ENCODE data around the gene TMUB1.
"Not testable (repeated sequence)": the region's sequence is repeated elsewhere in the genome, so short reads cannot be mapped to it uniquely, and the experiment has no call there.

The TMUB1 gene

GRCh38 chr7:151053096-151053495 lies 30.2 kb downstream of the TMUB1 start:
- no peak for DNase-seq (ENCODE audit: low read depth)

- DNase-seq (ENCODE audit: low read depth): peak; percentile 49
These were observed 32.2 kb downstream of the TMUB1 start for GRCh38 chr7:151051108-151051507.

- DNase-seq (ENCODE audit: low read depth): no peak
These were observed 34.3 kb downstream of the TMUB1 start for GRCh38 chr7:151048911-151049463.

DNA sequence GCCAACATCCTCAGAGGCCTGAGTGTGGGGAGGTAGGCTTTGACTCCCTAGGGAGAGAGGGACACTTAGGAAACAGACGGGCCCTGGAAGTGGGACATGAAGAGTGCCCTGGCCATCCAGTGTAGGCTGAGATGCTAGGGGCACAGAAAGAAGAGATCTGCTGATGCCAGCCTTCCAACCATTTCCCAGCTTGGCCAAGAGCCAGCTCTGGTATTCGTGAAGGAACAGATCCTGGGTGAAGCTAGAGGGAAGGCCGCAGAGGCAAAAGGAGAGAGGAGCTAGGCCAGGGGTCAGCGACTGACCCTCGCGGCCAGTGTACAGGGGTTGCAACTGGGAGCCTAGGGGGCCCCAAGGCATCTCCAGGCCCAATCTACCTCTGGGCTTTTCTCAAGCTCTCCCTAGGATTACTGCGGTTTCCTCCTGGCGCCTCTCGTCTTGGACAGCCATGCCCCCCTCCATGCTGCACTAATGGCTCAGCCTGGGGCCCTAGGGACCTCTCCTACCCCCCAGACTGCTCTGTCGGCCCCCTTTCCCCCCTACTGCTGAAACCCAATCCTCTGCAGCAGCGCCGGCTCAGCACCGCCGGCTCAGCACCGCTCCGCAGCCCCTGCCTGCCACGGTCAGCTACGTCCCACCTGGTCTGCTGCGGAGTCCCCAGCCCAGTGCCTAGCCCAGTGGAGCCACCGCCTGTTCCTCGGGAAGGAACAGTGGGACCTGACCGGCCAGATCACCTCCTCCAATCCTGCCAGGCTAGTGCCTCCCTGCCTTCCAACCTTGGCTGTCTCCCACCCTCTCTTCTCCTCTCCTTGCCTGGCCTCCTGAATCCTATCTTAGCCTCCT lies 35.1 kb downstream of the TMUB1 start, which contains the start of gene ASIC3:
Gene ASIC3, plus strand, starts transcription at position 556 of the 840 bp plus-strand sequence. CDS start 355 bp downstream, outside the sequence.
- no peak for DNase-seq (ENCODE audit: low read depth)

GRCh38 chr7:151046603-151047573 lies 36.4 kb downstream of the TMUB1 start:
- DNase-seq (ENCODE audit: low read depth): no peak

DNA sequence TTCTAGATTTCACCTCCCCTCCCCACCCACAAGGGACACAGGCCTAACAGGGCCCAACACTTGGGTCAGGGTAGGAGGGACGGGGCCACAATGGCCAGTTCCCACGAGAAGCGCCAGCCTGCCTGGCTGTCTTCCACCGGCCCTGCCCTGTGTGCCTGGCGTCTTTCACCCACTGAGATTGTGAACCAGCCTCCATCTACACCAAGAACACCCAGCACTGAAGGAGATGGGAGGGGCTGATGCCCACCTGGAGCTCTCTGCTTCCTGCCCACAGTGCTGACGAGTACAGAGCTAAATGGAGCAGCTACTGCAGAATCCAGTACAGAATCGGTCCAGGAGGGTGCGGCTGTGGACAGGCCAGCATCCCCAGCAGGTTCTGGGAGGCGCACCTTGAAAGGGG lies 37.3 kb downstream of the TMUB1 start:
- DNase-seq (ENCODE audit: low read depth): no peak

DNA sequence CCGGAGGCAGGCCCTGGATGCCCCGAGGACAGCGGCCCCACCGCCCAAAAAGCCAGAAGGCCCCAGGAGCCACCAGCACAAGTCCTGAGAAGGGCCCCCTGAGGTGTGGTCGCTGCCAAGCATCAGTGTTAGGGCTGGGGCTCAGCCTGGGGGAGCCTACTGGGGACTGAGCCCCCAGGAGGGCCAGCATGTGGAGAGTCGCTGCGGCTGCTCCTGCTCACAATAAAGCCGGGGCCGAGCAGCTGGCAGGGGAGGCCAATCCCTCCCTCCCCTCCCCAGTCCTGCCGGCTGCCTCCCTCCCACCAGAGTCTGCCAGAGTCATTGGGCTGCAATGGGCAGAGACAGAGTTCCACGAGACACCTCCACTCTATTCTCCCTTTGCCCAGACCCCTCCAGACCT lies 38.0 kb downstream of the TMUB1 start:
- no peak for DNase-seq (ENCODE audit: low read depth)

DNA sequence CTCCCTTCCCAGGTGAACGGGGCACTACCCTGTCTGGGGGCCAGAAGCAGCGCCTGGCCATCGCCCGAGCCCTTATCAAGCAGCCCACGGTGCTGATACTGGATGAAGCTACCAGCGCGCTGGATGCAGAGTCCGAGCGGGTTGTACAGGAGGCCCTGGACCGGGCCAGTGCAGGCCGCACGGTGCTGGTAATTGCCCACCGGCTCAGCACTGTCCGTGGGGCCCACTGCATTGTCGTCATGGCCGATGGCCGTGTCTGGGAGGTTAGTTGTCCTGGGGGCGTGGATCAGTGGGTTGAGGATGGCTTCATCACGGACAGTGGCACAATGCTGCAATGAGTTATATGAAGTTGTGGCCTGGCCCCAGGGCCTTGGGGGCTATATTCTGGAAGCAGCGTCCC lies 39.3 kb downstream of the TMUB1 start:
- no peak for DNase-seq (ENCODE audit: low read depth)

- not testable (repeated sequence) for DNase-seq (ENCODE audit: low read depth)
These were observed 39.8 kb downstream of the TMUB1 start for GRCh38 chr7:151043449-151043848.

DNA sequence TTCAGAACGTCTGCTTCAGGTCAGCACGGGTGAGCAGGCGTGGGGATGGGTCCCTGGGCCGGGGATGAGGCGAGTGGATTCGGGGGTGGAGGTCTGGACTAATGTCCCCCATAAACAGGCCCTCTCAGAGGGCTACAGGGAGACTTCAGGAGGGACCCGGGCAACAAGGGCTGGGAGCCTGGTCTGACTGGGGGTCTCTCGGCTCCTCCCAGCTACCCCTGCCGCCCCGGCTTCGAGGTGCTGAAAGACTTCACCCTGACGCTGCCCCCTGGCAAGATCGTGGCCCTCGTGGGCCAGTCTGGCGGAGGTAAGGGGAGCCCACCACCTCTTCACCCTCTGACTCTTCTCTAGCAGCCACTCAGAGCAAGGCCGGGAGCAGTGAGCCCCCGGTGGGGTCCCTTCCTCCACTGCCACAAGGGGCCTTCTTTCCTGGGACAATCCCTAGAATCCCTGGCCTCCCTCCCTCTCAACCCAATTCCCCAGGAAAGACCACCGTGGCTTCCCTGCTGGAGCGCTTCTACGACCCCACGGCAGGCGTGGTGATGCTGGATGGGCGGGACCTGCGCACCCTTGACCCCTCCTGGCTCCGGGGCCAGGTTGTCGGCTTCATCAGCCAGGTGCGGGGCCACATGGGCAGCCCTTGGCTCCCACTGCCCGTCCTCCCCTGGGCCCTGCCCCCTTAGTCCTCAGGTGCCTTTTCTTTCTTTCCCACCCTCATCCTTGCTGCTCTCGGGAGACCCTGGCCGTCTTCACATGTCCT lies 42.5 kb downstream of the TMUB1 start:
- no peak for DNase-seq (ENCODE audit: low read depth)

GRCh38 chr7:151039850-151040548 lies 43.3 kb downstream of the TMUB1 start:
- DNase-seq (ENCODE audit: low read depth): no peak

DNA sequence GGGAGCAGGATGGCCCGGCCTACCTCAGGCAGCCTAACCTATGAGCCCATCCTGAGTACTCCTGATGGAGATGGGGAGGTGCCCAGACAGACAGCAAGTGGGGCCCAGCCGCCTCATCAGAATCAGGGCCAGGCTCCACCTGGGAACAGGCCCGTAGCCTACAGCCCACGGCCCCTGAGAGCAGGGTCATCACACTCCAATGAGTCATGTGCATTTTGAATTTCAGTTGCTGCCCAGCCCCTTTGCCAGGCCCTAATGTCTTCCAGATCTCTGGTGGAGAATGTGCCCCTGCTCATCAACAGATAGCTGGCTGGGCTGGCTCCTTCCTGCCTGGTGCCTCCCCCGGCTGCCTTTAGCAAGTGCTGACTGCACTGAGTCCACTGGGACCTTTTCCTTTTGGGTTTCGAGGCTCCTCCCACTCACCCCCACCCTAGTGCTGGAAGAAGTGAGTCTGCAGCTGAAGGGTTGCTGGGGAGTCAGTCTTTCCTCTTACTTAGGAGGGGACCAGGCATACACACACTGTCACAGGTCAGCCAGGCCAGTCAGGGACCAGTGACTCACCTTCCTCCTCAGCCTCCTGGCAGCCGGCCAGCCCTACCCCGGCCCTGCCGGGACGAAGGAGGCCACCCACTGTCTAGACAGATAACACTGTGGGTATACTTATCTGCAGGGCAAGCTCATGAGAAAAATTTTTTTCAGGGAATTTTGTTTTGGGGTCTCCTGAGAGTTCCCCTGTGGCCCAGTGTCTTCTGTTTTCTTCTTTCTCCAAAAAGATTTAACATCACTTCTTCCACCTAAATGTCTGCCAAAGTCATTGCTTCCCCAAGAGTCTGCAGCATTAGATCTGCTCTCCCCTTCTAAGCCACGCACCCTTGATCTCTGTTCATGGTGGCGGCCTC lies 44.1 kb downstream of the TMUB1 start:
- no peak for DNase-seq (ENCODE audit: low read depth)

DNA sequence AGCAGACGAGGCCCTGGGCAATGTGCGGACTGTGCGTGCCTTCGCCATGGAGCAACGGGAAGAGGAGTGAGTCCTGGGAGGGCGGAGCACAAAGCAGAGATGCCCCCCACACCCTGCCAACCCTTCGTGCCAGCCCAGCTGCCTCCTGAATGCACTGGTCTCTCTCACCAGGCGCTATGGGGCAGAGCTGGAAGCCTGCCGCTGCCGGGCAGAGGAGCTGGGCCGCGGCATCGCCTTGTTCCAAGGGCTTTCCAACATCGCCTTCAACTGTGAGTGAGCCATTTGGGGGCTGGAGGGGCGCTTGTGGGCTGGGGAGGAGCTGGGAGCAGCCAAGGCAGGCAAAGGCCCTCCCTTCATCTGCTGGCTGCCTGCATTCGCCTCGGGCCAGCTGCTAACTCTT lies 47.4 kb downstream of the TMUB1 start:
- DNase-seq (ENCODE audit: low read depth): no peak

- DNase-seq (ENCODE audit: low read depth): no peak
These were observed 48.1 kb downstream of the TMUB1 start for GRCh38 chr7:151035026-151035717.

GRCh38 chr7:151034312-151035025 lies 48.8 kb downstream of the TMUB1 start:
- DNase-seq (ENCODE audit: low read depth): no peak

DNA sequence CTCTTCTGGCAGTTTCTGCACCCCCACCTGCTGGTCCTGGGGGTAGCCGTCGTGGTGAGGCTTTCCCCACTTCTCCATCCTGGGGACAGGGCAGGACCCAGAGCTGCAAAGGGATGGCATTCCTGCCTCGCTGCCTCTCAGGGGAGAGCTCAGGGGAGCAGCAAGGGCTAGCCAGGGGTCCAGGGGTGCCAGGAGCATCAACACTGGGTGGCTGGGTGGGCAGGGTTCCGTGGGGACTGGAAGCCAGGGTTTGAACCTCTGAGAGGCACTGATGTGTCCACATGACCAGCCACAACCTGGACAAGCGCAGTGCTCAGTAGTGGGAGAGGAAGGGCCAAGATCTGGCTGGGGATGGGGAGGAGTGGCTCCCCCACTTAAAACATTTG lies 49.4 kb downstream of the TMUB1 start:
- no peak for DNase-seq (ENCODE audit: low read depth)

DNA sequence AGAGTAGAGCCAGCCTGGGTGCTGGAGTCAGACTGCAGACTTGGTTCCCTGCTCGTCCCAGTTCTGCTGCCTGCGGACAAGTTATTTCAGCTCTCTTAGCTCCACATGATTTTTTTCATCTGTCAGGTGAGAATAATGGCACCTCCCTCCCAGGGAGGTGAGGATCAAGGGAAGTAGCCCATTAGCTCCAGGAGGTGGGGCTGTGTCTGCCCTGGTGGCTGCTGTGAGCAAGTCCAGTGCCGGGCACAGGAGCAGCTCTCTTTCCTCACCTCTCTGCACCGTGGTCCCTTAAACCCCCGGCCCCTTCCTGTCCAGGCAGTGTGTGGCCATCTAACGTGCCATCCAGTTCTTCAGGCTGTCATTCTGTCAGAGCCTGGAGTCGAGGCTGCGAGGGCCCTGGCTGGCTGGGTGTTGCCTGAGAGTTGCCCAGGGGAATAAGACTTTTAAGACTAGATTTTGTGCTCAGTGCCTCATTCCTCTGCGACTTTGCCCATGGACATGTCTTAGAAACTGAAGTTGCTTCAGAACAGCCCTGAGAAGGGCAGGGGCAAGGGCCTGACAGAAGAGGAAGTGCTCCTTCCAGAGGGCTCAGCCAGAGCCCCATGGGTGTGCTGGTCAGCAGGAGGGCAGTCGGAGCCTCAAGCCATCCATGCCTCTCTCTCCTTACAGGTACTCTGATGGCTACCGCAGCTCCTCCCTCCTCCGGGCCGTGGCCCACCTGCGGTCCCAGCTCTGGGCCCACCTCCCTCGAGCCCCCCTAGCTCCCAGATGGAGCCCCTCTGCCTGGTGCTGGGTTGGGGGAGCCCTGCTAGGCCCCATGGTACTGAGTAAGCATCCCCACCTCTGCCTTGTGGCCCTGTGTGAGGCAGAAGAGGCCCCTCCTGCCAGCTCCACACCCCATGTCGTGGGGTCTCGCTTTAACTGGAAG lies 50.1 kb downstream of the TMUB1 start:
- no peak for DNase-seq (ENCODE audit: low read depth)
